GM18526 (cell line): ENCODE data around the gene TNIK.

Source experiments
- POLR2A ChIP-seq: IDR thresholded peaks from 3 replicates; pipeline ENCODE4 v1.6.1; 2011; ENCODE audit not compliant: insufficient read length; ENCODE audit errors: extremely low read depth

The TNIK gene

DNA sequence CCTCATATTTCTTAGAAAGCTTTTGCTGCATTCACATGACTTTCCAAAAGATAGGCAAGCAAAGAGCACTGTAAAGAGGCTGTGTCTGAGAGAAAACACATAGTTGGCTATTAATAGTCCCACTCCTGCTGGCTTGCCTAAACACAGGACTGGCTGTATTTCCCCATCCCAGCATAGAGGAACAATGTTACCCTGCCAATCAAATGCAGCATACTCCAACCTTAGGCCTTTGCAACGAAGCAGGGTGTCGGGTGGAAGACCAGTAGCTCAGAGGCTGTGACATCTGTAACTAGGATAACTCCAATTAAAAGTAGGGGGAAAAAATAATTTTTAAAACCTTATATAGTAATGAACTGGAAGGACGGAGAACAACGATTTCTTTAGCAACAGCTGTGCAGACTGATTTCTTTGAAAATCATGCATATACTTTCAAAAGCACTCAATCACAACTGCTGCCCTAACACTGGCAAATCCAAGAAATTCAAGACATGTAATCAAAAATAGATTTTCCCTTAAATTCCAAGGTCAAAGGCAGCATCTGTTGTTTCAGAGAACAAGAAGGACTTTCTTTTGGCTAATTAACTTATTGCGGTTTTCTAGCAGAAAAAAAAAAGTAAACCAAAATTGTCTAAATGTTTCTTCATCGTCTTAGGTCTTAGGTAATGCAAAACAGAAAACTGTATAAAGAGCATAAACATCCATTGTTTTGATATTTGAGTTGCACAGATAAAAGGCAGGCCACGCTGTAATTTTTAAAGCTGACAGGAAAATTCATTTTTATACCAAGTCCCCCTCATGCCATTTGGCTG lies 139.3 kb downstream of the TNIK start:
- TF ChIP-seq POLR2A, result no peak

DNA sequence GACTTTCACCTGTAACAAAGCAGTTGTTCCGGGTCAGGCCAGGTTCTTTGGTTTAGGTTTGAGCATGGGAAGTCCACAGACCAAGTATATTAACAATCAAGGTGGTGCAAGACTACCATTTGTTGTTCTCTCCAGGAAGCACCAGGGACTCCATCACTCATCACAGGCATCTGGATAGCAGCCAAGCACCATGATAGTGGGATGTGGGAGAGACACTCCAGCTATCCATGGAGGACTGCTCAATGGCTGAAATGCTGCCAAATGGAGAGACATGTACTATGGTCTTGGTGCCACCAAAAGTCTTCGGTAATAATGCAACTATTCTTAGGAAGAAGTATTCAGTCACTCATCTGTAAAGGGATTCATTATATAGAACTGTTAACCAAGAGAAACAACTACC lies 143.0 kb downstream of the TNIK start:
- TF ChIP-seq POLR2A, result no peak

DNA sequence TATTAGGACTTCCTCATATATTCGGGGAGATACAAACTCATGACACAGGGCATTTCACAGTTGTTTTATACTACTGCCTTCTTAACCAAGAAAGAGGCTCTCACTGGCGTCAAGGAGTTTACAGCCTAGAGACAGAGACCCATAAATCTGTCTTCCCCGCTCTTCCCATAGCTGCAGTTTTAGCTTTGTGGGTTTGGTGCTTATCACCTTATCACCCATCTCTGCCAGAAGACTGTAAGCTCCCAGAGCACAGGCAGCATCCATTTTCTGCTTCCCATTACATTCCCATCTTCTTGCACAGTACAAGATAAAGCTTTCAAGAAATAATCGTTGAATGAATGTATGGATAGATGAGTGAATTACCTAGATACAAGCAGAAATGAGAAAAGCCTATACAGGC lies 144.3 kb downstream of the TNIK start:
- no peak for TF ChIP-seq POLR2A

DNA sequence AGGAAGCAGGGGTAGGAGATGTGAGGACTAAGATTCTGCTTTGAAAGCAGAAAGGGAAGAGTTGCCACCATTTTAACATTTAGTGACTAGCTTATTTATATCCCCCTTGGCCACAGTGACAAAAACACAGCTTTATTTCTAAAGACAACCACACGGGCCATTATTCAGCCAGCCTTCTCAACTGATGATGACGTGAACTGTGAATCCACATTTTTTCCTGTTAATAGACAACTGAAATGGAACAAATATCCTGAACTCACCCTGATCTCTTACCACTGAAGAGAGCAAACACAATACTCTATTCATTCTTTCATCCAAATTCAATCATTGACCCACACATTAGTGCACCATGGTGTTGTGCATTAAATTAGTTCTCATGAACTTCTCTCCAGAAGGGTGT lies 145.1 kb downstream of the TNIK start:
- no peak for TF ChIP-seq POLR2A

DNA sequence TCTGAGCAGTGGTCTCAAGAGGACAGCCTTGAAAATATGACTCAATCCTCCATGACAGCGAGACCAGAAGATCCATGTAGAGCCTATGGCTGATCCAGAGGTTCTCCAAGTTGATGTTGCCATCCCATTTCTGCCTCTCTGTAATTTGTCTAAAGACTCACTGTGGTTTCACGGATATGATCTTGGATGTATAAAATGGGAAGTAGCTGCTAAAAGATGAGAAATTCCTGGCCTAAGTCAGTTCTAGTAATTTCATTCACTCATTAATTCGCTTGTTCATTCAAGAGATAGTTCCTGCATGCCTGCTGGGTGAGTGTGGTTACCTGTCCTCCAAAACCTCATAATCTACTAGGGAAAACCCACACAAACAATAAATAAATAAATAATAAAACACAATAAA lies 145.9 kb downstream of the TNIK start:
- no peak for TF ChIP-seq POLR2A

DNA sequence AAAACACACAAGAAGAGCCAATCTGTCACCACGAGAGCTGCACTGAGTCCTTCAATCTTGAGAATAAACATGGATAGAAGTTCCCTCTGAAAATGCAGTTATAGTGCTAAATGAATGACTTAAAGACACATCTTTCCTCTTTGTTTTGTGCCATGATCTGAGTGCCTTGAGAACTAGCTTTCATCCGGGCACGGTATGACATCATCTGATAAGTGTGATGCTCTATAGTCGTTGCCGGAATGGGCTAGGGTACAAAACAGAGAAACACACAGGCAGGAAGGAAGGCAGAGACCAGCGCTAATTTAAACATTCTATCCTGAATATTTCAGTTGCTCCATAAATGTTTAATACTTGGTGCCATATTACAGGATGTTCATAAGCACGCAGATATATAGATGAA lies 146.5 kb downstream of the TNIK start:
- TF ChIP-seq POLR2A, result no peak

DNA sequence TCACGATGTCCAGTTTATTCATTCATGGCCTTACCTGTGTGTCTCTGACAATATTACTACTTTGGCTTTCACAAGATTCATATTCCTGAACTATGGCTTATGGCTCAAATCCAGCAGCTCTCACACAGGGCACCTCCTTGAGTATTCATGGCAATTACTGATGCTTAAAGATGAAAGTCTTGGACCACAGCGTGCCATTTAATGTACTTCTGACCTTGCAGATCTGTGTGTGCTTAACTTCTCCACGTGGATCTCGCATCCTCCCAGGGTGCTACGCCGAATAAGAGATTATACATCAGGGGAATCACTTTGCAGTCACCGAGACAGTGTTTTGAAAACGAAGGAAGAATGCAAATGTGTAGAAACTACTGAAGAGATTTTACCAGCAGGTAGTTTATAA lies 147.5 kb downstream of the TNIK start:
- no peak for TF ChIP-seq POLR2A

DNA sequence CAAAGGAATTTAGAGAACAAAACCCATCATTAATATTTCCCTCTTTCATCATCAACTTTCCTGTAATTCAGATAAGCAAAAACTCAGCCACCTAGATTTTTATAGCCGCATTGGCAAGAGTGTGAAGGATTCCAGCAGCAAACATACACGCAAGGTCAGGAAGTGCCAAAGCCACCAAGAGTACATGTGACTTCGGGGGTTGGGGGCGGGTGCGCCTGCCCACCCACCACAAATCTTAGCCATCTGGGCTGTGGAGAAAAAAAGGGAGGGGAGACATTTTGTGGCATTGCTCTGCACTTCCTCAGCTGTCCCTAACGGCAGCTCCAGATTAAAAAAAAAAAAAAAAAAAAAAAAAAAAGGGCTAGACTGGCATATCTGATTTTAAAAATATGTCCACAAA lies 148.4 kb downstream of the TNIK start:
- TF ChIP-seq POLR2A, result no peak

DNA sequence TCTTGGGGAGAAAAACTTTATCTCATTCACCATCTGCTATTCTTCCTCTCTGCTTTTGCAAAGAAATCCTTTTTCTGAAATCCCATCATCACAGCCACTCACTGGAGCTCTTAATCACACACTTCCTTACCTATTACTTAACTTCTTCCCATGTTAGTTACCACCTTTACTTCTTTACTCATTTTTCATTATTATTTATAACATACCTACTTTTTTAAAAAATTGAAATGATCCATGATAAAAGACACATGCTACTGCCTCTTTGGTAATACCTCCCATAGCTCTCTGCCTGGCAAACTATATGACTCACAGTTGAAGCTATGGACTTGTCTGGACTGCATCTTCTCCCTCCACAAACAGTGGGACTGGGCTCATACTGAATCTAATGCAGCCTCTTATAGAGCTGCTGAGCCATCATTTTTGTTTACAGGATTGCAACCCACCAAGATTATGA lies 150.3 kb downstream of the TNIK start:
- no peak for TF ChIP-seq POLR2A

DNA sequence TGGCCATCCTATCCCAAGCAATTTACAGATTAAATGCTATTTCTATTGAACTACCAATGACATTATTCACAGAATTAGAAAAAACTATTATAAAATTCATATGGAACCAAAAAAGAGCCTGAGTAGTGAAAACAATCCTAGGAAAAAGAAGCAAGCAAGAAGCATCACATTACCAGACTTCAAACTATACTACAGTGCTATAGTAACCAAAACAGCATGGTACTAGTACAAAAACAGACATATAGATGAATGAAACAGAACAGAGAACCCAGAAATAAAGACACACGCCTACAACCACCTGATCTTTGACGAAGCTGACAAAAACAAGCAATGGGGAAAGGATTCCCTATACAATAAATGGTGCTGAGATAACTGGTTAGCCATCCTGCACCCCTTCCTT lies 152.2 kb downstream of the TNIK start:
- no peak for TF ChIP-seq POLR2A

DNA sequence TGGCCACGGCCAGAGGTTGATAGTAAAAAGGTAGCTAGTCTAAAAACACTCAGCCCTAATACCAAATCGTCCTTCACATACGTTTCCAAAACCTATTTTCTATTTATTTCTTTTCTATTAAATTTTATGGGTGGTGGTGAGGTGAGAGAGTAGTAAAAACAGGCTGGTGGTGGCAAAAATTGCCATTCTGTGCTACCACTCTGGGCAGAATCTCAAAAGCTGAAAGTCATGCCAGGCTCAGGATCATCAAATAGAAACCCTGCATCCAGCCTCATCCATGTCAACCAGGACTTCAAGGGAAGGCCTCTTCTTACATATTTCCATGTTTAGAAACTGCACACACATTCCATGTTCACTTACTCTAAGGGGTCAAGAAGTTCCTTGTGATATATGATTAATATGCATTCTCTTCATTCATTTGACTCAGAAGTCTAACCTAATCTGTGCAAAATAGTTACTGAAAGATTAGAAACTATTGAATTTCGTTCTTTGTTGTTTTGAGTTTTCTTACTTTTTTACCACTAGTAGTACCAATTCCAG lies 153.1 kb downstream of the TNIK start:
- TF ChIP-seq POLR2A, result no peak

DNA sequence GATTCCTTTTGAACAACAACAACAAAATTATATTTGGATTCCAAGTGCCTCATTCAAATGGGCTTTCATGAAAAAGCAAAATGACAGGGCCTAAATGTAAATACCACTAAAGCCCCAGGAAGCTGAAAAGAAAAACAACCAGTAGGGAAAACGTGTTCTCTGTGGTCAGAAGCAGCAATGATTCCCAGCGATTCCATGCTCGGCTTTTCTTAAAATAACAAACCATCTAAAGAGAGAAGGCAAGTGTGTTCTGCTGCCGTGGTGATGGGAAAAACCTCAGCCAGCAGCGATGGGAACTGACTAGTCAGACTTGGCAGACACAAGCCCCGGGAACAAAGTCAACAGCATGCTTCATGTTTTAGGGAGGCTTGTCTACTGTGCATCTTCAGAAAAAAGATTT lies 153.6 kb downstream of the TNIK start:
- no peak for TF ChIP-seq POLR2A

DNA sequence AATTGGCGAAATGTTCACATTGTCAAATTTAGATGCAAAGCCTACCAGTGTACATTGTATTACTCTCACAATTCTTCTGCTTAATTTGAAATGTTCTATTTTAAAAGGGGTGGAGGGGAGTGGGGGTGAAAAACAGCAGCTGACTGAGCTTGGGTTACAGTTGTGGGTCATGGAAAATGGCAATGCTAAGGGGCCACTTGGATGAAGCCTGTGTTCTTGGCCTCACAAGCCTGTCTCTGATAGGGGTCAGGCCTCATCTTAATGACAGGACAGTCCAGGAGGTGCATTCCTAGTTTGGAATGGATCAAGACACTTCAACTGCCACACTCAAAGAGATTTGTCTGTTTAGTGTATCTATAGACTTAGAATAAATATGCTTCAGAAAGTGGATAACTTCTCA lies 158.2 kb downstream of the TNIK start:
- no peak for TF ChIP-seq POLR2A

DNA sequence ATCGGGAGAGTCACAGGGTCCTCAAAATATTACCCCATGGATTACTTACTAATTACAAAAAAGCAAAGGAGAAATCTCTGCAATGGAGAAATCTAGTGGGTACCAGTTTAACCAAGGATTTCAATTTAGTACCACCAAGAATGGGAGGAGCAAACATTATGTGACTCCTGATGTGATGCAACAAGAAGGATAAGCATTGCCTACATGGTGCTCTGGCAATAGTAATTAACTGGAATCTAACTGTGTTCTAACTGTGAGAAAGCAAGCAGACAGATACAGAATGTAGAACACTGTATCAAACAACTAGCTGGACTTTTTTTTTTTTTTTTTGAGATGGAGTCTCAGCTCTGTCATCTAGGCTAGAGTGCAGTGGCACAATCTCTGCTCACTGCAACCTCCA lies 159.2 kb downstream of the TNIK start:
- TF ChIP-seq POLR2A, result no peak

DNA sequence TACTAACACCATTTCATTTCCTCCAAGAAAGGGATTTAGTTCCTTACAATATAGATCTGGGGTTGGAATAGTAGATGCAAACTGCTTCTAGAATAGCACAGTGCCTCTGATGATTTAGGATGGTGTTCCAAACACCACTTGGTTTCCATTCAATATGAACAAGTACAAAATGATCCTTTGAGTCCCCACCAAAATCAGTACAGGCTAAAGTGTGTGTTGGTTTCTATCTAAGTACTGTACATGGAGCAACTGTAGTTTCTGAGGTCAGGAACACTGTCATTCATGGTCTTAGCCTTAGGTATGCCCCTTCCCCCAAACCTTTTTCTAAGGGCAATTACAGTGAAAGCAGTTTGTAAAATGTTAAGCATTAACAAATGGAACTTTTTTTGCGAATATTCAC lies 162.3 kb downstream of the TNIK start:
- TF ChIP-seq POLR2A, result no peak

DNA sequence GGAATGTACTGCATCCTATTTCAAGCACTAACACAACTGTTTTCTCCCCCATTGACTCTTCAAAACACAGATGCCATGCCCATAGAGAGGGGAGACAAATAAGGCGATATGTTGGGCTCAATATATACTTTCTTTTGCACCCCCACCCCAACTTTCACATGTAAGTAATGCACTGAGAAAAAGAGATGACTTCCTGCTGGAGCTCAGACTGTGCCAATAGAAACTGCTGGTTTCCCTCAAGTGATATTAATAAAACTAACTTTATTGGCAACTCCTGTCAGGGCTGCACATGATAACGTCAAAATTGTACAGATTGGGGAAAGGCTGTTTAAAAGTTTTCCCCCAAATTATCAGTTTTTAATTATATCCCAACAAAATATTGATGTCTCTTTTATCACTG lies 163.0 kb downstream of the TNIK start:
- no peak for TF ChIP-seq POLR2A
